K562 (cell line): ENCODE data around the gene RHEBL1. TPM values are rescaled to one million over a fixed set of nuclear protein-coding genes. Genes with fewer than 3 reads are reported as not detected.
A peak's percentile ranks its signal among the peaks of the same experiment; 100 is the strongest.

Experiments
- BRD9 ChIP-seq: fragments of 450-650 bp; IDR thresholded peaks from 2 replicates; pipeline ENCODE4 v1.6.1; 2018; ENCODE audit warnings: low read depth; ENCODE audit not compliant: partially characterized antibody
- CCNT2 ChIP-seq: IDR thresholded peaks from 2 replicates; pipeline ENCODE4 v1.6.1; 2011; ENCODE audit warnings: borderline replicate concordance, low read depth, mild to moderate bottlenecking, moderate library complexity, mixed read lengths, low read length; ENCODE audit not compliant: insufficient read length; ENCODE audit errors: extremely low read depth
- CHD1 ChIP-seq: fragments of 200-600 bp; sonication (generic); IDR thresholded peaks from one replicate; pipeline ENCODE4 v1.6.1; 2012; ENCODE audit warnings: mild to moderate bottlenecking, moderate library complexity, low read length, inconsistent platforms
- CSDE1 ChIP-seq, 2 experiments: fragments of 450-650 bp; IDR thresholded peaks; 2 replicates each; pipeline ENCODE4 v1.6.1; 2016; ENCODE audit warnings: mild to moderate bottlenecking in 1 of 2
- CTBP1 ChIP-seq: fragments of 450-650 bp; IDR thresholded peaks from 2 replicates; pipeline ENCODE4 v1.6.1; 2016; ENCODE audit warnings: borderline replicate concordance
- HNRNPLL ChIP-seq: fragments of 200-400 bp; formaldehyde crosslinking; IDR thresholded peaks from 2 replicates; pipeline ENCODE4 v1.6.1; 2017; ENCODE audit warnings: low read length, low read depth, mild to moderate bottlenecking; ENCODE audit not compliant: poor library complexity, severe bottlenecking
- MYNN ChIP-seq, 2 experiments: sonication (generic); formaldehyde crosslinking in 1 of 2; IDR thresholded peaks; 2 replicates each; pipeline versions ENCODE4 v1.5.0 to v1.6.1; 2016 to 2020; ENCODE audit warnings: antibody characterized with exemption in 1 of 2, missing genetic modification reagents in 1 of 2
- NBN ChIP-seq: fragments of 450-650 bp; IDR thresholded peaks from 2 replicates; pipeline ENCODE4 v1.6.1; 2016; ENCODE audit warnings: low read depth, mild to moderate bottlenecking
- NUFIP1 ChIP-seq: fragments of 450-650 bp; IDR thresholded peaks from 2 replicates; pipeline ENCODE4 v1.6.1; 2018; ENCODE audit not compliant: partially characterized antibody
- RAD21 ChIP-seq, 2 experiments: fragments of 250-450 bp in 1 of 2; fragments of 450-650 bp in 1 of 2; sonication (Bioruptor Pico) in 1 of 2; formaldehyde crosslinking in 1 of 2; IDR thresholded peaks in 1 of 2; conservative IDR thresholded peaks in 1 of 2; 2 replicates each; pipeline versions ENCODE4 v1.4.0 to v1.8.0; 2020 to 2022; ENCODE audit warnings: mild to moderate bottlenecking in 2 of 2, moderate library complexity in 1 of 2
- RBBP5 ChIP-seq: fragments of 200-600 bp; sonication (generic); IDR thresholded peaks from 2 replicates; pipeline ENCODE4 v1.6.1; 2012; ENCODE audit warnings: borderline replicate concordance, mild to moderate bottlenecking, low read length, control low read depth, inconsistent platforms; ENCODE audit not compliant: insufficient read depth, poor library complexity, severe bottlenecking
- SRSF7 ChIP-seq: fragments of 200-400 bp; formaldehyde crosslinking; optimal IDR thresholded peaks from 2 replicates; pipeline ENCODE3; 2017; ENCODE audit warnings: mild to moderate bottlenecking, low read depth, low read length
- TEAD4 ChIP-seq, 2 experiments: sonication (generic) in 1 of 2; formaldehyde crosslinking in 1 of 2; IDR thresholded peaks; 2 replicates each; pipeline versions ENCODE4 v1.6.1 to v1.8.0; 2012 to 2022; ENCODE audit warnings: borderline replicate concordance in 1 of 2, inconsistent platforms in 1 of 2, low read length in 1 of 2, mild to moderate bottlenecking in 1 of 2, missing genetic modification reagents in 1 of 2
- ZNF197 ChIP-seq: fragments of 200-800 bp; sonication (Bioruptor generic); IDR thresholded peaks from 2 replicates; pipeline ENCODE4 v1.6.1; 2016; ENCODE audit warnings: low read depth, missing genetic modification characterization, missing compliant biosample characterization
- ZNF785 ChIP-seq: fragments of 250-450 bp; sonication (Bioruptor Pico); IDR thresholded peaks from 2 replicates; pipeline ENCODE4 v1.4.0; 2020; ENCODE audit warnings: mild to moderate bottlenecking
- ZZZ3 ChIP-seq: fragments of 450-650 bp; IDR thresholded peaks from 2 replicates; pipeline ENCODE4 v1.6.1; 2016; ENCODE audit warnings: antibody characterized with exemption, mild to moderate bottlenecking, moderate library complexity
- polyA plus RNA-seq, 8 experiments: library from polyadenylated mRNA; depleted of rRNA in 4 of 8; stranded (reverse) in 5 of 8; unstranded in 3 of 8; fragments of >200 nt; fragmentation: Nextera tagmentation in 2 of 8; fragmentation: Illumina TruSeq in 1 of 8; extraction: Ambion mirVana in 2 of 8; extraction: Trizol in 1 of 8; gene quantifications; 2 replicates each; pipeline versions ENCODE4 v1.2.1 to v1.2.3, GENCODE V29; 2011 to 2014; ENCODE audit warnings: inconsistent platforms in 1 of 8, missing spikeins in 1 of 8
- total RNA-seq, 7 experiments: library from RNA; depleted of rRNA in 6 of 7; stranded (reverse); fragments of >200 nt in 6 of 7; fragmentation: Illumina TruSeq in 2 of 7; extraction: Trizol in 2 of 7; gene quantifications; 2 replicates each; pipeline versions ENCODE4 v1.2.1 to v1.2.3, GENCODE V29; 2011 to 2021; ENCODE audit warnings: low replicate concordance in 1 of 7
- TF ChIP-seq, protein P1 (sequence below): IDR thresholded peaks from 2 replicates; pipeline ENCODE4 v1.6.1; 2014; ENCODE audit warnings: antibody characterized with exemption
- TF ChIP-seq, protein P2 (sequence below): fragments of 450-650 bp; IDR thresholded peaks from one replicate; pipeline ENCODE4 v1.6.1; 2018; ENCODE audit warnings: mild to moderate bottlenecking, moderate library complexity; ENCODE audit not compliant: partially characterized antibody
- TF ChIP-seq, protein P3 (sequence below): fragments of 250-450 bp; sonication (Bioruptor Pico); IDR thresholded peaks from 2 replicates; pipeline ENCODE4 v1.5.0; 2021
- TF ChIP-seq, protein P4 (sequence below): sonication (generic); formaldehyde crosslinking; IDR thresholded peaks from 2 replicates; pipeline ENCODE4 v1.8.1; 2022; ENCODE audit warnings: missing genetic modification reagents
- TF ChIP-seq, protein P5 (sequence below): conservative IDR thresholded peaks from 2 replicates; pipeline ENCODE4 v1.6.1; 2011; ENCODE audit warnings: low read depth, mild to moderate bottlenecking, low read length; ENCODE audit not compliant: control insufficient read depth

RHEBL1 gene
- total and polyA plus RNA-seq, 9 of the 15 experiments (the other 6 are each of a cell fraction or from before 2014, with no cell fraction given), result 4.3 to 36.1 (median 8.2) TPM

DNA sequence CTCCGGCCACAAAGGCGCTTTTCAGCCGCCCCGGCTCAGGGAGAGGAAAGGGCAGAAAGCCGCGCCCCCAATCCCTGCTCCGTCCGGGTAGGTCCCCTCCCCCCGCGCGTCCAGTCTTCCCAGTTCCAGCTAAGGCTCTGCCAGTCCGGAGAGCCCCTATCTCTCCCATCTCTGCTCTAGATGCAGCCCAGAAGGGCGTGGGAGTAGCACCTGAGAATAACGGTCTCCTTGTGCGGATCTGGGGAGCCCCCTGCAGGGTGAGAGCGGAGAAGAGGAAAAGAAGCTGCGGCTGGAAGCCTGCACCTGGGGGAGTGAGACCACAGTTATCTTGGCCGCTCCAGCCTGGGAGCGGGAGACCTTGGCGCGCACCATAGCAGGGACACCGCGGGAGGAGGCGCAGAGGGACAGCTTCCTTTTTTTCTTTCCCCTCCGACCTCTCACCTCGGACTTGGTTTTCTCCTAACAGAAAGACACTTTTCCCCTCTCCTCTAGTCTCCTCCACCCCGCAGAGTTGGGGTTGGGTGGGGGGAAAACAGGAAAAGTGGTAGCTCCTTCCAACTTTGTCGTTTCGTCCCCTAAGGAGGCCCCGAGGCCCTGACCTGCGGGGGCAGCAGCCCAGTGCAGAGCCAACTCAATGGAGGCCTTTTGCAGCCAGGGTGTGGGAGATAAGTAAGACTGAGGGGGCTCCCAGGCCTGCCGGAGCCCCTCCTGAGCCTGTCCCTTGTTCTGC, 22.5 kb upstream of the RHEBL1 start (continued):
- peak; percentile 95 for TF ChIP-seq CCNT2
- no peak for TF ChIP-seq CSDE1 (IDR thresholded peaks at IDR 0.05)
- peak; percentile 60 for TF ChIP-seq CHD1
- TF ChIP-seq, protein P1, sequence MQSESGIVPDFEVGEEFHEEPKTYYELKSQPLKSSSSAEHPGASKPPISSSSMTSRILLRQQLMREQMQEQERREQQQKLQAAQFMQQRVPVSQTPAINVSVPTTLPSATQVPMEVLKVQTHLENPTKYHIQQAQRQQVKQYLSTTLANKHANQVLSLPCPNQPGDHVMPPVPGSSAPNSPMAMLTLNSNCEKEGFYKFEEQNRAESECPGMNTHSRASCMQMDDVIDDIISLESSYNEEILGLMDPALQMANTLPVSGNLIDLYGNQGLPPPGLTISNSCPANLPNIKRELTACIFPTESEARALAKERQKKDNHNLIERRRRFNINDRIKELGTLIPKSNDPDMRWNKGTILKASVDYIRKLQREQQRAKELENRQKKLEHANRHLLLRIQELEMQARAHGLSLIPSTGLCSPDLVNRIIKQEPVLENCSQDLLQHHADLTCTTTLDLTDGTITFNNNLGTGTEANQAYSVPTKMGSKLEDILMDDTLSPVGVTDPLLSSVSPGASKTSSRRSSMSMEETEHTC, result peak; percentile 21; the same call in 1 of the 2 replicates
- TF ChIP-seq ZNF197 (CRISPR knock-in tag), result peak; percentile 88; the same call in 1 of the 2 replicates
- peak; percentile 85 to 88 for TF ChIP-seq RAD21 (CRISPR knock-in tag; conservative IDR thresholded peaks at IDR 0.05 in 1 of 2, IDR thresholded peaks at IDR 0.05 in 1 of 2)
- TF ChIP-seq NUFIP1, result peak; percentile 58
- peak; percentile 92 for TF ChIP-seq TEAD4 (IDR thresholded peaks at IDR 0.05; ENCODE audit: low read length)
- TF ChIP-seq TEAD4 (CRISPR knock-in tag; IDR thresholded peaks at IDR 0.05; ENCODE audit: borderline replicate concordance), result no peak
- TF ChIP-seq ZZZ3, result no peak
- TF ChIP-seq, protein P2, sequence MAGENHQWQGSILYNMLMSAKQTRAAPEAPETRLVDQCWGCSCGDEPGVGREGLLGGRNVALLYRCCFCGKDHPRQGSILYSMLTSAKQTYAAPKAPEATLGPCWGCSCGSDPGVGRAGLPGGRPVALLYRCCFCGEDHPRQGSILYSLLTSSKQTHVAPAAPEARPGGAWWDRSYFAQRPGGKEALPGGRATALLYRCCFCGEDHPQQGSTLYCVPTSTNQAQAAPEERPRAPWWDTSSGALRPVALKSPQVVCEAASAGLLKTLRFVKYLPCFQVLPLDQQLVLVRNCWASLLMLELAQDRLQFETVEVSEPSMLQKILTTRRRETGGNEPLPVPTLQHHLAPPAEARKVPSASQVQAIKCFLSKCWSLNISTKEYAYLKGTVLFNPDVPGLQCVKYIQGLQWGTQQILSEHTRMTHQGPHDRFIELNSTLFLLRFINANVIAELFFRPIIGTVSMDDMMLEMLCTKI, result no peak
- peak; percentile 99 for TF ChIP-seq NBN
- no peak for TF ChIP-seq HNRNPLL
- TF ChIP-seq BRD9, result peak; percentile 94
- TF ChIP-seq, protein P3, sequence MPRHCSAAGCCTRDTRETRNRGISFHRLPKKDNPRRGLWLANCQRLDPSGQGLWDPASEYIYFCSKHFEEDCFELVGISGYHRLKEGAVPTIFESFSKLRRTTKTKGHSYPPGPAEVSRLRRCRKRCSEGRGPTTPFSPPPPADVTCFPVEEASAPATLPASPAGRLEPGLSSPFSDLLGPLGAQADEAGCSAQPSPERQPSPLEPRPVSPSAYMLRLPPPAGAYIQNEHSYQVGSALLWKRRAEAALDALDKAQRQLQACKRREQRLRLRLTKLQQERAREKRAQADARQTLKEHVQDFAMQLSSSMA, result no peak
- peak; percentile 58 for TF ChIP-seq RBBP5
- peak; percentile 38 for TF ChIP-seq MYNN (IDR thresholded peaks at IDR 0.05)
- no peak for TF ChIP-seq MYNN (CRISPR knock-in tag; IDR thresholded peaks at IDR 0.05)
- TF ChIP-seq CTBP1, result peak; percentile 100
- no peak for TF ChIP-seq ZNF785 (CRISPR knock-in tag)
- TF ChIP-seq, protein P4, sequence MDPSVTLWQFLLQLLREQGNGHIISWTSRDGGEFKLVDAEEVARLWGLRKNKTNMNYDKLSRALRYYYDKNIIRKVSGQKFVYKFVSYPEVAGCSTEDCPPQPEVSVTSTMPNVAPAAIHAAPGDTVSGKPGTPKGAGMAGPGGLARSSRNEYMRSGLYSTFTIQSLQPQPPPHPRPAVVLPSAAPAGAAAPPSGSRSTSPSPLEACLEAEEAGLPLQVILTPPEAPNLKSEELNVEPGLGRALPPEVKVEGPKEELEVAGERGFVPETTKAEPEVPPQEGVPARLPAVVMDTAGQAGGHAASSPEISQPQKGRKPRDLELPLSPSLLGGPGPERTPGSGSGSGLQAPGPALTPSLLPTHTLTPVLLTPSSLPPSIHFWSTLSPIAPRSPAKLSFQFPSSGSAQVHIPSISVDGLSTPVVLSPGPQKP (CRISPR knock-in tag), result no peak
- TF ChIP-seq, protein P5, sequence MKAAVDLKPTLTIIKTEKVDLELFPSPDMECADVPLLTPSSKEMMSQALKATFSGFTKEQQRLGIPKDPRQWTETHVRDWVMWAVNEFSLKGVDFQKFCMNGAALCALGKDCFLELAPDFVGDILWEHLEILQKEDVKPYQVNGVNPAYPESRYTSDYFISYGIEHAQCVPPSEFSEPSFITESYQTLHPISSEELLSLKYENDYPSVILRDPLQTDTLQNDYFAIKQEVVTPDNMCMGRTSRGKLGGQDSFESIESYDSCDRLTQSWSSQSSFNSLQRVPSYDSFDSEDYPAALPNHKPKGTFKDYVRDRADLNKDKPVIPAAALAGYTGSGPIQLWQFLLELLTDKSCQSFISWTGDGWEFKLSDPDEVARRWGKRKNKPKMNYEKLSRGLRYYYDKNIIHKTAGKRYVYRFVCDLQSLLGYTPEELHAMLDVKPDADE, result peak; percentile 76
- TF ChIP-seq SRSF7, result no peak
